Measurements from ENCODE around the gene TRIM23.

TRIM23 gene

DNA sequence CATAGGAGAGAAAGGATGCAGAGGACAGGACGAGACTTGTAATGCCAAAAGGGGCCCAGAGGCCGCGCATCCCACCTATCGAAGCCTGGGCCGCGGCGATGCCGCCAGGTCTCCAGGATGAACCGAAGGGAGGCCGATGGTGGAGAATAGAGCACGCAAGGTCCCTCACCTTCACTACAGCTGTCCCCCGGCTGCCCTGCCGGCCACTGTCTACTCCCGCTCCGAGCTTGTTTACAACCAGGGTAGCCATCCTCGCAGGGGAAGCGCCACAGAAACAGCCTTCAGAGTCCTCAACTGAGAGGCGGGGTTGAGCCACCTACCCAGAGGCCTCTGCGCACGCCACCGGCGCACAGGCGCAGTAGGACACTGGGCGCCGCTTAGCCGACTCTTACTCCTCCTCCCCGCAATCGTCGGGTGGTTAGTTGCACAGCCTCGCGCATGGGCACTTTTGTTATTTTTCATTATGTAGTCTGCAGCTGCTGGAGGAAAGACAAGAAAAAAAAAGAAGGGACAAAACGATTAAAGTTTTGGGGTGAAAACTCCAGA lies at the start of gene TRIM23:
TSS of gene TRIM23 (minus strand) at position 309 of the 546 bp plus-strand sequence. CDS start at position 250, 59 bp downstream.
- Histone ChIP-seq H3K36me3 (ENCODE audit: control insufficient read depth in 5 of 5, insufficient read depth in 5 of 5, low read length in 5 of 5) (peaks cover 0 to under 1% (median 0%) of the 10 kb centered on the region in 5 donors), H3K27ac (ENCODE audit: low read depth, low read length) (peak within 1 kb of the TSS; percentile 59), H3K4me3 (ENCODE audit: low read depth in 1 of 5, low read length in 5 of 5) (peak within 1 kb of the TSS; percentile 85 to 99 (median 96)), H3K9me3 (ENCODE audit: control insufficient read depth in 5 of 5, low read length in 5 of 5) (no peaks in the 10 kb centered on the region), H3K27me3 (ENCODE audit: control insufficient read depth in 5 of 5, insufficient read depth in 4 of 5, low read length in 5 of 5) (no peaks in the 10 kb centered on the region), H3K4me1 (ENCODE audit: control insufficient read depth in 5 of 5, insufficient read depth in 5 of 5, low read length in 5 of 5) (peaks cover 0 to 31% (median 28%) of the 10 kb centered on the region in 5 donors), H3K9ac (ENCODE audit: low read length in 5 of 5) (peak within 1 kb of the TSS; percentile 92 to 98 (median 97))

DNA sequence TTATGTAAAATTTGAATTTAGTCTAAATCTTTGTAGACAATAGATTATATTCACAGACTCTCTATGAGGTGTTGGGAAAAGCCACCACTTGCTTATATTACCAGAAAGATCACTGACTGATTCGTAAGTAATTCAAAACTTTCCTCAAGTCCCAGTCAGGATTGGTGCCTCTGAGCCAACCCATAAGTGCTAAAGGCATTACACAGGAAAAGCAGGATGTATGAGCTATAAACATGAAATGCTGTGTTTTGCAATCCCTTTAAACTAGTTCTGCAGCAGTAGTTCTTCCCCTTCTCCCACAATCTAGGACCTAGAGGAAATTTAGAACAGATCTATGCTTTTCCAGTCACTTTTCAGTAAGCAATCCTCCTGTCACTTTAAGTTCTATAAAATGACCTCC lies 48.7 kb upstream of the TRIM23 start:
- Histone ChIP-seq H3K4me3 (ENCODE audit: low read depth in 1 of 5, low read length in 5 of 5) (no peak overlapping the region), H3K36me3 (ENCODE audit: control insufficient read depth in 5 of 5, insufficient read depth in 5 of 5, low read length in 5 of 5) (peaks cover 6 to 36% (median 18%) of the 10 kb centered on the region in 5 donors), H3K27ac (ENCODE audit: low read depth, low read length) (no peak overlapping the region), H3K9me3 (ENCODE audit: control insufficient read depth in 5 of 5, low read length in 5 of 5) (no peaks in the 10 kb centered on the region), H3K9ac (ENCODE audit: low read length in 5 of 5) (no peak overlapping the region), H3K4me1 (ENCODE audit: control insufficient read depth in 5 of 5, insufficient read depth in 5 of 5, low read length in 5 of 5) (no peaks in the 10 kb centered on the region), H3K27me3 (ENCODE audit: control insufficient read depth in 5 of 5, insufficient read depth in 4 of 5, low read length in 5 of 5) (no peaks in the 10 kb centered on the region)

DNA sequence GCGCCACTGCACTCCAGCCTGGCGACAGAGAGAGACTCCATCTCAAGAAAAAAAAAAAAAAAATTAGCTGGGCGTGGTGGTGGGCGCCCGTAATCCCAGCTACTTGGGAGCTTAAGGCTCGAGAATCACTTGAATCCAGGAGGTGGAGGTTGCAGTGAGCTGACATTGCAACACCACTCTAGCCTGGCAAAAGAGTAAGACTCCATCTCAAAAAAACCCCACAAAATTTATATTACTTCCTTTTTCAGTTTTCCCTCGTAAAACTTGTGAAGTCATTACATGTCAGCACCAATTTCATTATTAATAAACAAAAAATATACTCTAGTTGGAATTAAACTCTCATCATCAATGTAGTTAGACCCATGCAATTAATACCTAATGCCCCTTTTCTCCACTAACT lies 44.6 kb upstream of the TRIM23 start:
- Histone ChIP-seq H3K36me3 (ENCODE audit: control insufficient read depth in 5 of 5, insufficient read depth in 5 of 5, low read length in 5 of 5) (peaks cover 19 to 43% (median 25%) of the 10 kb centered on the region in 5 donors), H3K4me1 (ENCODE audit: control insufficient read depth in 5 of 5, insufficient read depth in 5 of 5, low read length in 5 of 5) (no peaks in the 10 kb centered on the region), H3K4me3 (ENCODE audit: low read depth in 1 of 5, low read length in 5 of 5) (no peak overlapping the region), H3K9me3 (ENCODE audit: control insufficient read depth in 5 of 5, low read length in 5 of 5) (no peaks in the 10 kb centered on the region), H3K27me3 (ENCODE audit: control insufficient read depth in 5 of 5, insufficient read depth in 4 of 5, low read length in 5 of 5) (no peaks in the 10 kb centered on the region), H3K27ac (ENCODE audit: low read depth, low read length) (no peak overlapping the region), H3K9ac (ENCODE audit: low read length in 5 of 5) (no peak overlapping the region)

DNA sequence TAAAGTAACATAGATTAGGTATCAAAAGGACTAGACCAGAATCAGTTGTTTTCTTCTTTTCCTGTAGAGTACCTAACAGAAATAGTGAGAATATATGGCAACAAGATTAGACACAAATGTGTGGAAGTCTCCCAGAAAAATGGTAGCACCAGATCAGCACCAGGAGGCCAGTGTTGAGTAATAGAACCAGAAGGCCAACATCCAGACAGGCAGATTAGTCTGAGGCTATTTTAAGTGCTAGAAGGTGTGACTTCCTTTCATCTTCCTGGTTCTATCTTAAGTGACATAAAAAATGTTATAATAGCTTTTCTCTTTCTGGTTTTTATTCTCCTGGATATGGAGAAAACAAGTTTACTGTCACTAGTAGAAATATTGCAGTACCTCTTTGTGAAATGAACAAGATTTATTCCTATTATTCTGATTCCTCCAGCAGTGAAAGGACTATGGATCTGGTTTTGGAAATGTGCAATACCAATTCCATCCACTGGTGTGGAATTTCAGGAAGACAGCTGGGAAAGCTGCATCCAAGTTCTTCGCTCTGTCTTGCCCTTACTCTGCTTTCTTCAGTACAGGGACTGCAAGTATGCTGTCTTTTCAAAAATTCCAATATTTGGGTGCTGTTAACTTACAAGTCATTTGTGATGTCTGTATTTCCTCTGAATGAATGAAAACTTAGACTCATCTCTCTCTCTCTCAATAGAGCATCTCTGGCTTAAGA lies 39.8 kb upstream of the TRIM23 start:
- H3K36me3 ChIP-seq (ENCODE audit: control insufficient read depth in 5 of 5, insufficient read depth in 5 of 5, low read length in 5 of 5) = peaks cover 19 to 40% (median 35%) of the 10 kb centered on the region in 5 donors
- no peak overlapping the region for H3K4me3 ChIP-seq (ENCODE audit: low read depth in 1 of 5, low read length in 5 of 5)
- no peaks in the 10 kb centered on the region for H3K27me3 ChIP-seq (ENCODE audit: control insufficient read depth in 5 of 5, insufficient read depth in 4 of 5, low read length in 5 of 5)
- no peak overlapping the region for H3K27ac ChIP-seq (ENCODE audit: low read depth, low read length)
- no peaks in the 10 kb centered on the region for H3K4me1 ChIP-seq (ENCODE audit: control insufficient read depth in 5 of 5, insufficient read depth in 5 of 5, low read length in 5 of 5)
- H3K9me3 ChIP-seq (ENCODE audit: control insufficient read depth in 5 of 5, low read length in 5 of 5) = no peaks in the 10 kb centered on the region
- no peak overlapping the region for H3K9ac ChIP-seq (ENCODE audit: low read length in 5 of 5)

DNA sequence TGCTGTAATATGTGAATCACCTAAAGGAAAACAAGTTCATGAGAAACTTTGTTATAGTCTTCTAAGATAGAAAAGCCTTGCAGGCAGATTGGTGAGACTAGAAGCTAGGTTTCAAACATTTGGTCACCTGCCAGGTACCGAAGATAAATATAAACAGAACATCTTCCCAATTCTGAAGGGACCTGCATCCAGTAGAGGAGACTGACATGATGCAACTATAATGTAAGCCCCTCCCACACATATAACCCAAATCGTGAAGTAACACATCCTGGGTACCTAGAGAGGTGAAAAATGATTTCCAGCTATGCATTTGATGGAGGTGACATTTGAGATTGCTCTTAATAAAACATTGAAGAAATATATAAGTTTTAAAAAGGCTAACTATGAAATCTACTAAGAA lies 30.6 kb upstream of the TRIM23 start:
- Histone ChIP-seq H3K4me1 (ENCODE audit: control insufficient read depth in 5 of 5, insufficient read depth in 5 of 5, low read length in 5 of 5) (no peaks in the 10 kb centered on the region), H3K36me3 (ENCODE audit: control insufficient read depth in 5 of 5, insufficient read depth in 5 of 5, low read length in 5 of 5) (peaks cover 8 to 23% (median 19%) of the 10 kb centered on the region in 5 donors), H3K27ac (ENCODE audit: low read depth, low read length) (no peak overlapping the region), H3K9ac (ENCODE audit: low read length in 5 of 5) (no peak overlapping the region), H3K27me3 (ENCODE audit: control insufficient read depth in 5 of 5, insufficient read depth in 4 of 5, low read length in 5 of 5) (no peaks in the 10 kb centered on the region), H3K9me3 (ENCODE audit: control insufficient read depth in 5 of 5, low read length in 5 of 5) (no peaks in the 10 kb centered on the region), H3K4me3 (ENCODE audit: low read depth in 1 of 5, low read length in 5 of 5) (no peak overlapping the region)

DNA sequence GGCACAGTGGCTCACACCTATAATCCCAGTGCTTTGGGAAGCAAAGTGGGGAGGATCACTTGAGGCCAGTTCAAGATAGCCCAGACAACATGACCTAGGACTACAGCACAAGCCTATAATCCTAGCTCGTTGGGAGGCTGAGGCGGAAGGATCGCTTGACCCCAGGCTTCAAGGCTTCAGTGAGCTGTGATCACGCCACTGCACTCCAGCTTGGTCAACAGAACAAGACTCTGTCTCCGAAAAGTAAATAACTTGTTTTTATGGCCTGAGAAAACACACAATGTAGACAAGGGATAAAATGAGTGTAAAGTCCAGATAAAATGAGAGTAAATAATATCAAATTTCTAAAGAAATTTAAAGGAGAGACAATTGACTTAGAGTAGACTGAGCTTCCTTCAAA lies 27.0 kb upstream of the TRIM23 start:
- Histone ChIP-seq H3K27me3 (ENCODE audit: control insufficient read depth in 5 of 5, insufficient read depth in 4 of 5, low read length in 5 of 5) (no peaks in the 10 kb centered on the region), H3K4me3 (ENCODE audit: low read depth in 1 of 5, low read length in 5 of 5) (no peak overlapping the region), H3K27ac (ENCODE audit: low read depth, low read length) (no peak overlapping the region), H3K4me1 (ENCODE audit: control insufficient read depth in 5 of 5, insufficient read depth in 5 of 5, low read length in 5 of 5) (no peaks in the 10 kb centered on the region), H3K9ac (ENCODE audit: low read length in 5 of 5) (no peak overlapping the region), H3K36me3 (ENCODE audit: control insufficient read depth in 5 of 5, insufficient read depth in 5 of 5, low read length in 5 of 5) (peaks cover 6 to 40% (median 16%) of the 10 kb centered on the region in 5 donors), H3K9me3 (ENCODE audit: control insufficient read depth in 5 of 5, low read length in 5 of 5) (no peaks in the 10 kb centered on the region)

DNA sequence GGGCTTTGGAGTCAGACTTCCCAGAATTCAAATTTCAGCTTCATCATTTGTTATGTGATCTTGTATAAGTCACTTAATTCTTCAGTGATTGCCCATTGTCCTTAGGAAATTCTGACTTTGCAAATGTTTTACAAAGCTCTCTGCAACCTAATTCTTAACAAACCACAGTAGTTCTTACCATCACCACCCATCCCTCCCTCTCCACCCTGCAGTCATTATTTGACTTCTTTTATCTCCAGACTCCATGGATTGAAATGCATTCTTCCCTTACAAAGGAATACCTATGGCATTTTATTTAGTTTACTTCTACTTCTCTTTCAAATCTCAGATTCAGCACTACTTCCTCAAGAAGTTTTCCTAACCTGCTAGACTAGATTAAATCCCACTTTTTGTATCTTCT lies 23.8 kb upstream of the TRIM23 start:
- H3K36me3 ChIP-seq (ENCODE audit: control insufficient read depth in 5 of 5, insufficient read depth in 5 of 5, low read length in 5 of 5) = peaks cover 6 to 29% (median 9%) of the 10 kb centered on the region in 5 donors
- H3K4me3 ChIP-seq (ENCODE audit: low read depth in 1 of 5, low read length in 5 of 5) = no peak overlapping the region
- no peaks in the 10 kb centered on the region for H3K9me3 ChIP-seq (ENCODE audit: control insufficient read depth in 5 of 5, low read length in 5 of 5)
- H3K27me3 ChIP-seq (ENCODE audit: control insufficient read depth in 5 of 5, insufficient read depth in 4 of 5, low read length in 5 of 5) = no peaks in the 10 kb centered on the region
- H3K9ac ChIP-seq (ENCODE audit: low read length in 5 of 5) = no peak overlapping the region
- no peak overlapping the region for H3K27ac ChIP-seq (ENCODE audit: low read depth, low read length)
- no peaks in the 10 kb centered on the region for H3K4me1 ChIP-seq (ENCODE audit: control insufficient read depth in 5 of 5, insufficient read depth in 5 of 5, low read length in 5 of 5)

DNA sequence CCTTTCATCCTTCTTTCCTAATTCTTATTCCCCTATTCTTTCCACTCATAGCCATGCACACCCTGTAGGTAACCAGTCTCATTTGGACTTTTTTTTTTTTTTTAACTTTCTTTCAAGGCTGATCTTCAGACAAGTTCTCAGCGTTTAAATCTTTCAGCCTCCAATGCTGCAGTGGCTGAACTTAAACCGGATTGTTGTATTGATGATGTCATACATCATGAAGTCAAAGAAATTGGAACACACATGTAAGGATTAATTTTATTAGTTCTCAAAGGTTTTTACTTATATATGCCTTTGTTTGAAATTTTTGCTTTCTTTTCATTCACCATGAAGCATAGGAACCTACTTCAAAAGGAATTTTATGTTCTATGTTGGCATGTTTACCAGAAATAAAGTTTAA lies 22.8 kb upstream of the TRIM23 start:
- H3K4me3 ChIP-seq (ENCODE audit: low read depth in 1 of 5, low read length in 5 of 5) = no peak overlapping the region
- no peak overlapping the region for H3K9ac ChIP-seq (ENCODE audit: low read length in 5 of 5)
- H3K9me3 ChIP-seq (ENCODE audit: control insufficient read depth in 5 of 5, low read length in 5 of 5) = no peaks in the 10 kb centered on the region
- no peaks in the 10 kb centered on the region for H3K27me3 ChIP-seq (ENCODE audit: control insufficient read depth in 5 of 5, insufficient read depth in 4 of 5, low read length in 5 of 5)
- H3K27ac ChIP-seq (ENCODE audit: low read depth, low read length) = no peak overlapping the region
- peaks cover 6 to 29% (median 7%) of the 10 kb centered on the region in 5 donors for H3K36me3 ChIP-seq (ENCODE audit: control insufficient read depth in 5 of 5, insufficient read depth in 5 of 5, low read length in 5 of 5)
- H3K4me1 ChIP-seq (ENCODE audit: control insufficient read depth in 5 of 5, insufficient read depth in 5 of 5, low read length in 5 of 5) = no peaks in the 10 kb centered on the region

DNA sequence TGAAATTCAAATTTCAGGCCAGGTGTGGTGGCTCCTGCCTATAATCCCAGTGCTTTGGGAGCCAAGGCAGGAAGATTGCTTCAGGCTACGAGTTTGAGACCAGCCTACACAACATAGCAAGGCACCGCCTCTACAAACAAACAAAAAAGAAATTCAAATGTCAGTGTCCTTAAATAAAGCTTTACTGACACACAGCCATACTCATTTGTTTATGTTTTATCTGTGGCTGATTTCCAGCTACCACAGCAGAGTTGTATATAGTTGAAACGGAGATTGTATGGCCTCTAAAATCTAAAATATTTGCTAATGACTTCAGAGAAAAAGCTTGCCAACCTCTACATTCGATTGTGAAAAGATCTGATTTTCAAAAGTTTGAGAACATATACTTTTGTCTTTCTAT lies 16.1 kb upstream of the TRIM23 start:
- Histone ChIP-seq H3K9me3 (ENCODE audit: control insufficient read depth in 5 of 5, low read length in 5 of 5) (no peaks in the 10 kb centered on the region), H3K27ac (ENCODE audit: low read depth, low read length) (no peak overlapping the region), H3K27me3 (ENCODE audit: control insufficient read depth in 5 of 5, insufficient read depth in 4 of 5, low read length in 5 of 5) (no peaks in the 10 kb centered on the region), H3K36me3 (ENCODE audit: control insufficient read depth in 5 of 5, insufficient read depth in 5 of 5, low read length in 5 of 5) (peaks cover 16 to 42% (median 23%) of the 10 kb centered on the region in 5 donors), H3K9ac (ENCODE audit: low read length in 5 of 5) (no peak overlapping the region), H3K4me1 (ENCODE audit: control insufficient read depth in 5 of 5, insufficient read depth in 5 of 5, low read length in 5 of 5) (no peaks in the 10 kb centered on the region), H3K4me3 (ENCODE audit: low read depth in 1 of 5, low read length in 5 of 5) (no peak overlapping the region)

DNA sequence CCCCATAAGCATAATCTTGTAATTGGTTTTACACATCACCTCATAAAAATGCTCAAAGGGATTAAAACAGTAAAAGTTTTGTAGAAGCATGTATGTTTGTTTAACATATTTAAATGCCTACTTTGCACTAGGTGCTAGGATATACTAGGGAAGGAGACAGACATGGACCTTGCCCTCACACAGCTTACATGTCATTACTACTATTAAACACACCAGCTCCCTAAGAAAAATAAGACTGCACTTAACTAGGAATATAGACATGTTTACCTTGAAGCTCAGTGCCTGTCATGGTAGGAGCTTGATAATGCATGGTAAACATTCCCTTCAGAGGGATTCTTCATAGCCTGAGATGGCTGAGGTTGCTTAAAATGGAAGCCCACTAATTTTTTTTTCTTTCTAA lies 6.8 kb upstream of the TRIM23 start:
- no peak overlapping the region for H3K9ac ChIP-seq (ENCODE audit: low read length in 5 of 5)
- no peaks in the 10 kb centered on the region for H3K9me3 ChIP-seq (ENCODE audit: control insufficient read depth in 5 of 5, low read length in 5 of 5)
- no peaks in the 10 kb centered on the region for H3K27me3 ChIP-seq (ENCODE audit: control insufficient read depth in 5 of 5, insufficient read depth in 4 of 5, low read length in 5 of 5)
- H3K4me3 ChIP-seq (ENCODE audit: low read depth in 1 of 5, low read length in 5 of 5) = no peak overlapping the region
- H3K4me1 ChIP-seq (ENCODE audit: control insufficient read depth in 5 of 5, insufficient read depth in 5 of 5, low read length in 5 of 5) = peaks cover 0 to 8% (median 3%) of the 10 kb centered on the region in 5 donors
- H3K27ac ChIP-seq (ENCODE audit: low read depth, low read length) = no peak overlapping the region
- H3K36me3 ChIP-seq (ENCODE audit: control insufficient read depth in 5 of 5, insufficient read depth in 5 of 5, low read length in 5 of 5) = peaks cover 4 to 17% (median 7%) of the 10 kb centered on the region in 5 donors
